ENCODE measurements around the gene KLHDC9. TPM values are rescaled to one million over a fixed set of nuclear protein-coding genes. Genes with fewer than 3 reads are reported as not detected.

Gene KLHDC9
- total and polyA plus RNA-seq, 2 of the 13 experiments (the other 11 are each of a cell fraction or from before 2014, with no cell fraction given) = 2.9 TPM

DNA sequence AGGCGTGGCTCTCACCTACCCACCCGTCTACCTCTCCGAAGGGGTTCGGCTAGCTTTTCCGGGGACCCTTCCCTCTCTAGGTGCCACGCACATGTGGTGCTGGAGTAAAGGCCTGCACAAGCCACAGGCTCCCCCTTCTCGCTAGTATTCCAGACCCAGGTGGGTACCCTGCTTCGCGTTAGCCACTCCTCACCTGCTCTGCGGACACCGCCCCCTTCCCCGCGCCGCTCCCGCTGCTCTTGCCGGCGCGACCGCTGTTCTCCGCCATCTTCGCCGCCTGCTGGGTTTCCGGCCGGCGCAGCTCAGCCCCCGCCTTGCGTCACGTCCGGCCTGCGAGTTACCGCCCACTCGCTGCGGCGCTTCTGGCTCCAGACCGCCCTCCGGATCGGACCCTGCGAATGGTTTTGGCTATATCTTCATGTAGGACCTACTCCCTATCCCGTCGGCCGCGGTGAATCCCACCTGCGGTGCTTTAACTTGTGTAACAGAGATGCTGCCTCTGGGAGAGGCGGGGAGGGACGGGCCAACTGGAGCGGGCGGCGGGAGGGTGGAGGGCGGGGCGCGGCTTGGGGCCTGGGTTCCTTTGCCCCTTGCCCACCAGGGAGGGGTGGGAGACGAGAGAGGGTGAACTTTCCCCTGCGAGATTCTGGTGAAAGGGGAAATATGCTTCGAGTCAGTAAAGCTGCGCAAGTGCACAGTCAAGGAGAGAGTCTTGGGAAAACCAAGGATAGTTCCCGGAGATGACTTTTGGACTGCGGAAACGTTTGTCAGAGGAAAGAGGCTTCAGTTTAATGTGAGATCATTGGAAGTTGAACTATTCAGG is 19.8 kb downstream of the KLHDC9 start, which contains the start of the genes NIT1 and PFDN2 (continued):
- TF ChIP-seq SIN3A (IDR thresholded peaks at IDR 0.05; ENCODE audit: borderline replicate concordance, low read depth, low read length) (peak; percentile 43; the same call in 1 of the 2 replicates), ZNF431 (CRISPR knock-in tag; IDR thresholded peaks at IDR 0.05; ENCODE audit: borderline replicate concordance, low read depth) (peak; percentile 37; the same call in 1 of the 2 replicates), MATR3 (CRISPR knock-in tag; IDR thresholded peaks at IDR 0.05) (no peak), ERF (CRISPR knock-in tag; IDR thresholded peaks at IDR 0.05) (peak; percentile 91), KDM3A (CRISPR knock-in tag; IDR thresholded peaks at IDR 0.05; ENCODE audit: low read depth) (peak; percentile 72; the same call in 1 of the 2 replicates), ZNF160 (CRISPR knock-in tag; IDR thresholded peaks at IDR 0.05) (peak; percentile 86), DPF2 (CRISPR knock-in tag; IDR thresholded peaks at IDR 0.05; ENCODE audit: borderline replicate concordance, low read depth) (no peak), ZSCAN22 (CRISPR knock-in tag; IDR thresholded peaks at IDR 0.05) (0 out of 2 replicates have a peak, but pooled peaks have one; percentile 26), ZNF777 (CRISPR knock-in tag; IDR thresholded peaks at IDR 0.05) (peak; percentile 62; the same call in 1 of the 2 replicates), CREB1 (IDR thresholded peaks at IDR 0.05) (peak; percentile 84), CREB1 (CRISPR knock-in tag; IDR thresholded peaks at IDR 0.05) (peak; percentile 96), GTF2F1 (IDR thresholded peaks at IDR 0.05; ENCODE audit: low read length) (no peak), ZC3H4 (CRISPR knock-in tag; IDR thresholded peaks at IDR 0.05; ENCODE audit: borderline replicate concordance) (no peak), SOX13 (IDR thresholded peaks at IDR 0.05) (no peak), SOX13 (CRISPR knock-in tag; conservative IDR thresholded peaks at IDR 0.05 in 1 of 2, IDR thresholded peaks at IDR 0.05 in 1 of 2) (0 out of 4 replicates have a peak, but pooled peaks of 1 of the 2 experiments have one; percentile 9), ZNF605 (CRISPR knock-in tag; IDR thresholded peaks at IDR 0.05) (no peak), MAF1 (CRISPR knock-in tag; IDR thresholded peaks at IDR 0.05; ENCODE audit: borderline replicate concordance) (no peak; the same call in 1 of the 2 replicates), SIX1 (CRISPR knock-in tag; IDR thresholded peaks at IDR 0.05; ENCODE audit: borderline replicate concordance) (no peak), CEBPG (CRISPR knock-in tag; IDR thresholded peaks at IDR 0.05) (peak; percentile 64), HCFC1 (IDR thresholded peaks at IDR 0.05; ENCODE audit: low read depth, low read length) (peak; percentile 49; the same call in 1 of the 2 replicates), ZNF33A (CRISPR knock-in tag; IDR thresholded peaks at IDR 0.05; ENCODE audit: borderline replicate concordance) (0 out of 2 replicates have a peak, but pooled peaks have one; percentile 27), HDAC1 (CRISPR knock-in tag; IDR thresholded peaks at IDR 0.05) (peak; percentile 88)
- TF ChIP-seq, protein P1, sequence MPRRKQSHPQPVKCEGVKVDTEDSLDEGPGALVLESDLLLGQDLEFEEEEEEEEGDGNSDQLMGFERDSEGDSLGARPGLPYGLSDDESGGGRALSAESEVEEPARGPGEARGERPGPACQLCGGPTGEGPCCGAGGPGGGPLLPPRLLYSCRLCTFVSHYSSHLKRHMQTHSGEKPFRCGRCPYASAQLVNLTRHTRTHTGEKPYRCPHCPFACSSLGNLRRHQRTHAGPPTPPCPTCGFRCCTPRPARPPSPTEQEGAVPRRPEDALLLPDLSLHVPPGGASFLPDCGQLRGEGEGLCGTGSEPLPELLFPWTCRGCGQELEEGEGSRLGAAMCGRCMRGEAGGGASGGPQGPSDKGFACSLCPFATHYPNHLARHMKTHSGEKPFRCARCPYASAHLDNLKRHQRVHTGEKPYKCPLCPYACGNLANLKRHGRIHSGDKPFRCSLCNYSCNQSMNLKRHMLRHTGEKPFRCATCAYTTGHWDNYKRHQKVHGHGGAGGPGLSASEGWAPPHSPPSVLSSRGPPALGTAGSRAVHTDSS (CRISPR knock-in tag; conservative IDR thresholded peaks at IDR 0.05) = no peak
- TF ChIP-seq, protein P2, sequence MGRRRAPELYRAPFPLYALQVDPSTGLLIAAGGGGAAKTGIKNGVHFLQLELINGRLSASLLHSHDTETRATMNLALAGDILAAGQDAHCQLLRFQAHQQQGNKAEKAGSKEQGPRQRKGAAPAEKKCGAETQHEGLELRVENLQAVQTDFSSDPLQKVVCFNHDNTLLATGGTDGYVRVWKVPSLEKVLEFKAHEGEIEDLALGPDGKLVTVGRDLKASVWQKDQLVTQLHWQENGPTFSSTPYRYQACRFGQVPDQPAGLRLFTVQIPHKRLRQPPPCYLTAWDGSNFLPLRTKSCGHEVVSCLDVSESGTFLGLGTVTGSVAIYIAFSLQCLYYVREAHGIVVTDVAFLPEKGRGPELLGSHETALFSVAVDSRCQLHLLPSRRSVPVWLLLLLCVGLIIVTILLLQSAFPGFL (CRISPR knock-in tag; IDR thresholded peaks at IDR 0.05) = 0 out of 2 replicates have a peak, but pooled peaks have one; percentile 31
- TF ChIP-seq, protein P3, sequence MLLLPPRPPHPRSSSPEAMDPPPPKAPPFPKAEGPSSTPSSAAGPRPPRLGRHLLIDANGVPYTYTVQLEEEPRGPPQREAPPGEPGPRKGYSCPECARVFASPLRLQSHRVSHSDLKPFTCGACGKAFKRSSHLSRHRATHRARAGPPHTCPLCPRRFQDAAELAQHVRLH (CRISPR knock-in tag; IDR thresholded peaks at IDR 0.05; ENCODE audit: borderline replicate concordance, low read depth) = no peak
- TF ChIP-seq, protein P4, sequence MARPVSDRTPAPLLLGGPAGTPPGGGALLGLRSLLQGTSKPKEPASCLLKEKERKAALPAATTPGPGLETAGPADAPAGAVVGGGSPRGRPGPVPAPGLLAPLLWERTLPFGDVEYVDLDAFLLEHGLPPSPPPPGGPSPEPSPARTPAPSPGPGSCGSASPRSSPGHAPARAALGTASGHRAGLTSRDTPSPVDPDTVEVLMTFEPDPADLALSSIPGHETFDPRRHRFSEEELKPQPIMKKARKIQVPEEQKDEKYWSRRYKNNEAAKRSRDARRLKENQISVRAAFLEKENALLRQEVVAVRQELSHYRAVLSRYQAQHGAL (CRISPR knock-in tag; IDR thresholded peaks at IDR 0.05; ENCODE audit: not compliant biosample characterization) = peak; percentile 36
- TF ChIP-seq, protein P5, sequence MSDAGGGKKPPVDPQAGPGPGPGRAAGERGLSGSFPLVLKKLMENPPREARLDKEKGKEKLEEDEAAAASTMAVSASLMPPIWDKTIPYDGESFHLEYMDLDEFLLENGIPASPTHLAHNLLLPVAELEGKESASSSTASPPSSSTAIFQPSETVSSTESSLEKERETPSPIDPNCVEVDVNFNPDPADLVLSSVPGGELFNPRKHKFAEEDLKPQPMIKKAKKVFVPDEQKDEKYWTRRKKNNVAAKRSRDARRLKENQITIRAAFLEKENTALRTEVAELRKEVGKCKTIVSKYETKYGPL (CRISPR knock-in tag; IDR thresholded peaks at IDR 0.05) = 0 out of 2 replicates have a peak, but pooled peaks have one; percentile 47

Data from HepG2 (cell line).